Activated CD4-positive, alpha-beta T cell treated with anti-CD3 and anti-CD28 coated beads, Interleukin-2, amount 50 U/mL, for 1 hour (primary cell): ENCODE data around the gene MOB4.

Experiments
- DNase-seq: peaks from one replicate; pipeline ENCODE4 v3.0.0-alpha.2; 2020

Gene MOB4

DNA sequence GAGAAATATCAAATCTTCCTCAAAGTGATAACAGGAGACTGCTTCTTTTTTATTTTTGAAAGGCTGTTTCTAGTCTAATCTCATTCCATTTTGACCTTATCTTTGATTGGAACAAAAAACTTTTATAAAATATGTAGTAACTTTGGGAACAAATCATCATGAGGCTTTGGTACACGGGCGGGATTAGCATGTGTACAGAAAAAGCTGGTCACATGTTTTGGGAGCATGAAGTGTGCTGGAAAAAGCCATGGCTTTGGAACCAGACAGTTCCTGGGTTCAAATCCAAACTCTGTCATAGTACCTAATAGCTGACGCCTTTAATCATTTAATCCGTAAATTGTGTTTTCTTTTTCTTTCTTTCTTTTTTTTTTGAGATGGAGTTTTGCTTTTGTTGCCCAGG lies 81.3 kb downstream of the MOB4 start:
- no peak for DNase-seq

- no peak for DNase-seq
Measured at GRCh38 chr2:197598450-197598849, 82.6 kb downstream of the MOB4 start.

DNA sequence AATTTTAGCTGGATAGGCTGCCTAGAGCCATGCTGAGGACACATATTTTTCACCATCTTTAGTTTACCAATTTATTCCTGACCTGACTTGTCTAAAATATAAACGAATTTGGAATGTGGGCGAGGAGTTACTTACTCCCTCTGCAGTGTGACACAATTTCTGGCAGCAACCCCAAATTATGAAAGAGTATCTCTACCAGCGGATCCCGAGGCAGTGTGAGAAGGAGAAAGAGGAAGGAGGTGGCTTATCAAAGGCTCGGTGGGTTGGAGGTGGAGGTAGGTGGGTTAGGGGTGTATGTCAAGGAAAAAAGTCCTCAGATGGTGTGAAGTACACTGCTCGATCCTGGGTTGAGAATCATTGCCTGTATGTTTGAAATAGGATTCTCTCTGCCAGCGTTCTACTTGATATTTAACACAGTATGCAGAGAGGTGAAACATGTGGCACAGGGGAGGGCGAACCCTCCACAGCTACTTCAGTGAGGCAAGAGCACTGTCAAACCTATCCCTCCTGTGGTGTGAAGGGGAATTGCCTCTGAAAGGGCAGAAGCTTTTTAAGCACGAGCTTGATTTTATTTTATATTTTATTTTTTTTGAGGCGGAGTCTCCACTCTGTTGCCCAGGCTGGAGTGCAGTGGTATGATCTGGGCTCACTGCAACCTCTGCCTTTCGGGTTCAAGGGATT lies 83.6 kb downstream of the MOB4 start:
- DNase-seq = peak; percentile 25

DNA sequence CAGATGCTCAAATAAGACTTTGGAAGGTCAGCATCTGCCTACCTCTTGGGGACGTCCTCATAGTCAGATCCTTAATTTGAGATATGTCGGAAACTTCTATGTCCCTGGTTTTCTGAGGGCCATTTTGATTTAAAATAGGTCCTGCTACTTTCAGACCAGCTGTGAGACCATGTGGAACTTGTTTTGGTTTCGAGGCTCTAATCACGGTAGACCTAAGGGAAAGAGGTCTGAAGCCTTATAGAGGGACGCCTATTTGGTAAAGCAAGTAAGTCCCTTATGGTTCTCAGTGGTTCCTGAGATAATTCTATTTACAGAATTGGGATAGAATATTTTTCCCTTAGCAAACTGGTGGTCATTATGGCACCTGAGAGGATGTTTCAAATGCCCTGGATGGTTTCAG lies 84.4 kb downstream of the MOB4 start:
- no peak for DNase-seq

DNA sequence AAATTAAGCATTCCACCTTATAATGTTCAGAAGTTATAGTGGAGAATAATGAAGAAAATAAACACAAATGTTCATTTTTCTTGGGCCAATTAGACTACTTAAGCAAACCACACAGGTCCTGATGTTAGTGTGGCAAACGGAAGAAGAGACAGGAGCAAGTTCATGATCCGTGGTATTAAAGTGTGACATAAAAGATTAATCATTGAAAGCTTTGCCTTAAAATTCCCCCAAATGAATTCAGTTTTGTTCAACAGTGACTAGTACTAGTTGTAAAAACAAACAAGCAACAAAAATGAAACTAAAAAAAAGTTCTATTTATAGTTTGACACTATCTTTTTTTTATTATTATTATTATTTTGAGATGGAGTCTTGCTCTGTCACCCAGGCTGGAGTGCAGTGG lies 85.9 kb downstream of the MOB4 start:
- no peak for DNase-seq
